Stimulated activated CD4-positive, alpha-beta T cell treated with anti-CD3 and anti-CD28 coated beads, Interleukin-2, amount 100 ng/mL, for 48 hours (primary cell): ENCODE measurements around the gene DEPDC1B.
"Not testable (repeated sequence)": the region's sequence is repeated elsewhere in the genome, so short reads cannot be mapped to it uniquely, and the experiment has no call there.

Experiments used
- DNase-seq, 2 donors: peaks; one replicate each; pipeline ENCODE4 v3.0.0-alpha.2; 2020

Gene DEPDC1B

GRCh38 chr5:60640901-60641300, 59.1 kb downstream of the DEPDC1B start:
- DNase-seq: no peak

DNA sequence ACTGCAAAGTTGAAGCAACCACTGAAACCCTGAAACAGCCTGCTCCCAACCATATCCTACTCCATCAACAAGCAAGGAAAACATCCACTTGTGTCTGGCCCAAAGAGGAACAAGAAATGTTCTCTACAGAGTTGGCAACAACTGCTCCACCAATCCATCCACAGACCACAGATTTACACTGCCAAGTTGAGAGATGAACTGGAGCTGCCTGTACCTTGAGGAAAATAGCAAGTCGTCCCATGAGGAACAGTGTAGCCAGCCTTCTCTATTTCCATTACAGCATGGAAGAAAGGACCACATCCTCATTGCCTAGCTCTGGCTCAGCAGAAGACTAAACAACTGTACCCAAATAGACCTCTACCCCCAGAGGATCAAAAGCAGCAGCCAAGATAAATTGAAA, 60.4 kb downstream of the DEPDC1B start:
- DNase-seq: no peak

GRCh38 chr5:60638300-60638699, 61.7 kb downstream of the DEPDC1B start:
- DNase-seq: no peak

- DNase-seq: no peak
Measured at GRCh38 chr5:60636644-60637043, 63.3 kb downstream of the DEPDC1B start.

DNA sequence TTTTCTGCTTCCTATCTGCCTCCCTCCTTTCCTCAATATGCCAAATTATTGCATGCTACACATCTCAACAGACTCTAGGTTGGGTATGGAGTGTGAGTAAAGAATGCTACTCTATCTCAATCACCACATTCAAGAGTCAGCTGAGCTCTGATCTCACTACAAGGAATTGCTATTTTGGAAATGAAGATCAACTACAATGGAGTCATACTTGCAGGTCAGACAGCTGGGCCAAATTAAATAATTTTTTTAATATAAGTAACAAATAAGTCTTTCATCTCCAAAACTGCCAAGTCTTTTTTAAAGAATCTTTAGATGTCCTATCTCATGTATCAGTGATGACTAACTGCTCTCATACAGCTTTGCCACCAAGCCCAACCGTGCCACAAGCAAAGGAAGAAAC, 64.0 kb downstream of the DEPDC1B start:
- DNase-seq: no peak

- DNase-seq: no peak
Measured at GRCh38 chr5:60634051-60634450, 65.9 kb downstream of the DEPDC1B start.

DNA sequence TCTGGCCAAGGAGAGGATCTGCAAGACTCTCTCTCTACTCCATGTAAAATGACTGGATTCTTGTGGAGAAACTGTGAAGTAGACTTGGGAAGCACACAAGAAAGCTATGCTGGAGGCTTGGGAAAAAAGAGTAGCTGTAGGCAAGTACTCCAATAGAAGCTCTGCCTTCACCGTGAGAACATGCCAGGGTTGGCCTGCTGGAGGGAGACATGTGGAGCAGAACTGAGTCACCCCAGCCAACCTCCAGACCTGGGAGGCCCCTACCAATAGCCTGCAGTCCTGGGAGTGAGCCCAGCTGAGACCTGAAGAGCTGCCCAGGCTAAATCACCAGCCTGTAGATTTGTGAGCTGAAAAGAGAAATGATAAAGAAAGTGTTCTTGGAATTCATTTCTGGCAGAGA, 66.6 kb downstream of the DEPDC1B start:
- no peak for DNase-seq

GRCh38 chr5:60632153-60632552, 67.8 kb downstream of the DEPDC1B start:
- no peak for DNase-seq

GRCh38 chr5:60630836-60631235, 69.1 kb downstream of the DEPDC1B start:
- DNase-seq: no peak

- no peak for DNase-seq
Measured at GRCh38 chr5:60630179-60630578, 69.8 kb downstream of the DEPDC1B start.

DNA sequence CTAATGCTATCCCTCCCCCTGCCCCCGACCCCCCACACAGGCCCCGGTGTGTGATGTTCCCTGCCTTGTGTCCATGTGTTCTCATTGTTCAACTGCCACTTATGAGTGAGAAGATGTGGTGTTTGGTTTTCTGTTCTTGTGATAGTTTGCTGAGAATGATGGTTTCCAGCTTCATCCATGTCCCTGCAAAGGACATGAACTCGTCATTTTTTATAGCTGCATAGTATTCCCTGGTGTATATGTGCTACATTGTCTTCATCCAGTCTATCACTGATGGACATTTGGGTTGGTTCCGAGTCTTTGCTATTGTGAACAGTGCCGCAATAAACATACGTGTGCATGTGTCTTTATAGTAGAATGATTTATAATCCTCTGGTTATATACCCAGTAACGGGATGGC, 75.1 kb downstream of the DEPDC1B start:
- DNase-seq: not testable (repeated sequence)

DNA sequence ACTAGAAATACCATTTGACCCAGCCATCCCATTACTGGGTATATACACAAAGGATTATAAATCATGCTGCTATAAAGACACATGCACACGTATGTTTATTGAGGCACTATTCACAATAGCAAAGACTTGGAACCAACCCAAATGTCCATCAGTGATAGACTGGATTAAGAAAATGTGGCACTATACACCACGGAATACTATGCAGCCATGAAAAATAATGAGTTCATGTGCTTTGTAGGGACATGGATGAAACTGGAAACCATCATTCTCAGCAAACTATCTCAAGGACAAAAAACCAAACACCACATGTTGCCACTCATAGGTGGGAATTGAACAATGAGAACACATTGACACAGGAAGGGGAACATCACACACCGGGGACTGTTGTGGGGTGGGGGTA, 79.2 kb downstream of the DEPDC1B start:
- not testable (repeated sequence) for DNase-seq

GRCh38 chr5:60613826-60614225, 86.1 kb downstream of the DEPDC1B start:
- DNase-seq: no peak

DNA sequence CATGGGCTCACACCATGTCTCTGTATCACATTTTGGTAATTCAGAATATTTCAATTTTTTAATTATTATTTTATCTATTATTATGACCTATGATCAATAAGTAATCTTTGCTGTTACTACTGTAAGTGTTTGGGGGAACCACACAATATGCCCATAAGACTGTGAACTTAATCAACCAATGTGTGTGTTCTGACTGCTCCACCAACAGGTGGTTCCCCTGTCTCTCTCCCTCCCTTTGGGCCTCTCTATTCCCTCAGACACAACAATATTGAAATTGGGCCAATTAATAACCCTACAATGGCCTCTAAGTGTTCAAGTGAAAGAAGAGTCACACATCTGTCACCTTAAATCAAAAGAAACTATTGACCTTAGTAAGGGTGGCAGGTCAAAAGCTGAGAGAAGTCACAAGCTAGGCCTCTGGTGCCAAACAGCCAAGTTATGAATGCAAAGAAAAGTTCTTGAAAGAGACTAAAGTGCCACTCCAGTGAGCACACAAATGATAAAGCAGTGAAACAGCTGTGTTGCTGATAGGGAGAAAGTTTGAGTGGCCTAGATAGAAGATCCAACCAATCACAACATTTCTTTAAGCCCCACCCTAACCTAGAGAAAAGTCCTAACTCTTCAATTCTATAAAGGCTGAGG, 88.7 kb downstream of the DEPDC1B start:
- DNase-seq: no peak

DNA sequence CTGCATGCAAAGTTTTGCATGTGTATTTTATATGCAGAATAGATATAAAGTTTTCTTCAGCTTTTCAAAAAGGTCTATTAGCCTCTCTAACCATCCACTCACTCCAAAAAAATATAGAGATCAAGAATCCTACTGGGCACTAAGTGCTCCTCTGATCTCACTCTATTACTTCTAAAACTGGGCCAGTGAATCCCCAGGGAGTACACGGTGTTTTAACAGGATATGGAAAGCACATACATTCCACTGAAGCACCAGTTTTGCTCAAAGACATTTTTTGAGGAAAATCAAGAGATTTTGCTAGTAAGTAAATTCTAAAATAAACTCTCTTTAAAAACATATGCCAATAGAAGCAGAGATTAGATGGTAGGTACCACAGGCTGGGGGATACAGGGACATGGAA, 95.2 kb downstream of the DEPDC1B start:
- no peak for DNase-seq

GRCh38 chr5:60598424-60598823, 101.5 kb downstream of the DEPDC1B start:
- DNase-seq: no peak

DNA sequence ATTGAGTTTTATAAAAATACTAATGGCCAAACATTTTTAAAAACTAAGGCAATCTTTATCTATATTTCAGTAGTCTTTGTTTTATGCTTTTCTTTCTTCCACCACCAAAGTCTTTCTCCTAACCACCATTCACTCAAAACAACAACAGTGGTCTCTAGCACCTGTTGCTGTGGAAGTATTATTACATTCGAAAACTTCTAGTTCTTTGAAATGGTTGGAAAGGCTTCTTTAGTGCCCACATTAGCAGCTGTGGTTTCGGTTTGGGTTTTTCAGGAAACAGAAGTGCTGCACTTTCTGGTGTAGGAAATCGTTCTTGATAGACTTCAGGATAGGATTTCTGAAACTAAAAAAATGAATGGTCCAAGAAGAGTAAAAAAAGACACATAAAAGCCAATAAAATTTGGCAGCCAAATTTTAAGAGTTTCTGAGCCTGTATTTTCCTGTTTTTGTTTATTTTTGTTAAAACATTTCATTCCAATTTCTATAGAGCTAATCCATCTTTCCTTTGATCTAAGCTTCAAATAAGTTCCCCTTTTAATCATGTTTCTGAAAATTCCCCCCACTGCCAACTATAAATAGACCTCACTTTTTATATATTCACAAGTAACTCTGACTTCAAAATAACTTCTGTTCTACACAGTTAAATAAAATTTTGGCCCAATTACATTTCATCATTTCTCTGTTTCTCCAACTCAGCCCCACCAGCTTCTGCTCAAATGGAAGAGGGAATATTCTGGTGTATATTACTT, 102.2 kb downstream of the DEPDC1B start:
- no peak for DNase-seq

DNA sequence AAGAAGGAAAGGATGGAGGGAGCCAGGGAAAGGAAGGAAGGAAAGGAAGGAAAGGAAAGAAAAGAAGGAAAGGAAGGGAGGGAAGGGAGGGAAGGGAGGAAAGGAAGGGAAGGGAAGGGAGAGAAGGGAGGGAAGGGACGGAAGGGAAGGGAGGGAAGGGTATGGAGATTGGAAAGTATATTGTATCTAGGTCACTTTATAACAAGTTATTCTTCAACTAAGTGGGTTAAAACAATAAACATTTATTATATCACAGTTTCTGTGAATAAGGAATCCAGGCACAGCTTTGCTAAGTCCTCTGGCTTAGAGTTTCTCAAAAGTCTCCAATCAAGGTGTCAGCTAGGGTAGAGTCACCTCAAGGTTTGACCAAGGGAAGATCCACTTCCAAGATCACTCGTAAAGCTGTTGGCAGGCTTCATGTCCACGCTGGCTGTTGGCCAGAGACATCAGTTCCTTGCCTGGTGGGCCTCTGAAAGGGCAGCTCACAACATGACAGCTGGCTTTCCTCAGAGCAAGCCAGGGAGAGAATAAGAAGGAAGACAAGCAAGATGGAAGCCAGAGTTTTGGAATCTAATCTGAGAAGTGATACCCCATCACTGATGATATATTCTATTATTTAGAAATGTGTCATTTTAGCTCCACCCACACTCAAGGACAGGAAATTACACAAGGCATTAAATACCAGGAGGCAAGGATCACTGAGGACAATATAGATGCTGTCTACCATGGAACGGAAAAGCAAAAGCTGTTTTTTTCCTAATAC, 105.1 kb downstream of the DEPDC1B start:
- no peak for DNase-seq

DNA sequence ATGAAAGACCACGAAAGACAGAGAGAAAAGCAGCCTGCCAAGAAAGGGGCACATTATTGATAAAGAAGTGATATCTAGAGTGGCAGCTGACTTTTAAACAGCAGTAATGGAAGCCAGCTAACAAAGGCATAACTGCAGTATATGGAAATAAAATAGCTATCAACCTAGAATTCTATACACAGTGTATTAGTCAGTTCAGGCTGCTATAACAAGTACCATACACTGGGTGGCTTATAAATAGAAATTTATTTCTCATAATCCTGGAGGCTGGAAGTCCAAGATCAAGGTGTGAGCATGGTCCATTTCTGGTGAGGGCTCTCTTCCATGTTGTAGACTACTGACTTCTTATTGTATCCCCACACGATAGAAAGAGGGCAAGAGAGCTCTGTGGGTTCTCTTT, 109.8 kb downstream of the DEPDC1B start:
- no peak for DNase-seq

GRCh38 chr5:60587312-60587711, 112.7 kb downstream of the DEPDC1B start:
- DNase-seq: not testable (repeated sequence)

GRCh38 chr5:60586307-60586901, 113.6 kb downstream of the DEPDC1B start:
- DNase-seq: no peak

DNA sequence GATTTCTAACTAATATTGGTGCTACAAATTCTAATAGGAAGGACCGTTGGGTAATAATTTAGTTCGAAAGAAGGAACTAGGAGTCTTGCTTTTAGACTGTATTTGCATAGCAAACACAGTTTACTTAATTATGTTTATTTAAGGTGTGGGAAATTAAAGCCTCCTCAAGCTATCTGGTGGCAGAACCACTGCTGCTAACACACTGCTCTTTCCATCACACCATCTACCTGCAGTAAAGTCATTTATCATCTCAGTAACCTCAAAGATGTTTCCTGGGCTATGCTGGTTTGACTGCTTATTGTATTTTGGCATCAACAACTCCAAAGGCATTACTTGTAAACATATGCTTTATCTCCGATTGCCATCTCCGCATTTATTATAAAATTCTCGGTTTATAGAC, 114.3 kb downstream of the DEPDC1B start:
- no peak for DNase-seq

DNA sequence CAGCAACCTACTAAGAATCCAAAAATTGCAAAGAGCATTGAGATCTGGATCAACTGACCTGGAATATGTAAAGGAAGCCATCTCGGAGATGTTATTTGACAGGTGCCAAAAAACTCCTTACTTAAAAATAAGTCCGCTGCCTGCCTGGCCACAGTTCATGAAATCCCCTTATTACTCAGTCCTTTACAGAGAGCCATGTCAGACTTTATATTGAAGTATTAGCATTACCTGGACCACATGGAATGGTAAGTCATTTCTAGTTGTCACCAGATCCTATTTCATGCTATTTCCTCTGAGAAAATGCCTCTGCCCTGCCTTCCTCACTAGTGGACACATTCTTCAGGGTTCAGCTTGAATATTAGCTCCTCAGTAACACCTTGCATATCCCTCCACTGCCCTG, 115.7 kb downstream of the DEPDC1B start:
- DNase-seq: no peak

- no peak for DNase-seq
Measured at GRCh38 chr5:60583616-60584015, 116.3 kb downstream of the DEPDC1B start.
